HAP-1 (cell line): ENCODE data around the gene LIPC.
A peak's percentile ranks its signal among the peaks of the same experiment; 100 is the strongest.

Source experiments
- DNase-seq, 2 experiments: peaks; one replicate each; pipeline ENCODE4 v3.0.0-alpha.2; 2016 to 2020; ENCODE audit warnings: low spot score in 2 of 2
- H3K27me3 ChIP-seq: fragments of 250-450 bp; sonication (Bioruptor Pico); 2 replicates; pipeline ENCODE4 v1.5.1; 2020; ENCODE audit warnings: low read depth, mild to moderate bottlenecking, moderate library complexity
- H3K36me3 ChIP-seq: fragments of 250-450 bp; sonication (Bioruptor Pico); replicated peaks from 2 replicates; pipeline ENCODE4 v1.5.1; 2020; ENCODE audit warnings: mild to moderate bottlenecking
- H3K4me1 ChIP-seq: fragments of 250-450 bp; sonication (Bioruptor Pico); 2 replicates; pipeline ENCODE4 v1.5.1; 2020; ENCODE audit warnings: mild to moderate bottlenecking
- H3K4me3 ChIP-seq: fragments of 250-450 bp; sonication (Bioruptor Pico); 2 replicates; pipeline ENCODE4 v1.5.1; 2020; ENCODE audit warnings: mild to moderate bottlenecking, moderate library complexity
- H3K9me3 ChIP-seq: fragments of 250-450 bp; sonication (Bioruptor Pico); 2 replicates; pipeline ENCODE4 v1.5.1; 2020; ENCODE audit warnings: mild to moderate bottlenecking, moderate library complexity
- in situ Hi-C: fragments of 300-500 bp; cut with MboI; formaldehyde crosslinking; loops from 3 replicates; pipeline ENCODE4 v1.14.3; 2020; ENCODE audit warnings: low sequenced_read_pairs, inconsistent platforms, mixed read lengths

The LIPC gene

GRCh38 chr15:58433597-58434333, 2.0 kb downstream of the LIPC start:
- Histone ChIP-seq H3K4me1 (no peaks in the 10 kb centered on the region), H3K27me3 (0 out of 2 replicates have a peak, but pooled peaks cover 2% of the 10 kb centered on the region), H3K36me3 (no peaks in the 10 kb centered on the region), H3K4me3 (no peak overlapping the region), H3K9me3 (no peaks in the 10 kb centered on the region)
- no peak for DNase-seq
- in situ Hi-C loops, result no loop called here

GRCh38 chr15:58434334-58434875, 2.6 kb downstream of the LIPC start:
- no peak overlapping the region for H3K4me3 ChIP-seq
- no peaks in the 10 kb centered on the region for H3K4me1 ChIP-seq
- no peaks in the 10 kb centered on the region for H3K36me3 ChIP-seq
- DNase-seq, result no peak
- in situ Hi-C loops, result no loop called here
- 0 out of 2 replicates have a peak, but pooled peaks cover 2% of the 10 kb centered on the region for H3K27me3 ChIP-seq
- no peaks in the 10 kb centered on the region for H3K9me3 ChIP-seq

DNA sequence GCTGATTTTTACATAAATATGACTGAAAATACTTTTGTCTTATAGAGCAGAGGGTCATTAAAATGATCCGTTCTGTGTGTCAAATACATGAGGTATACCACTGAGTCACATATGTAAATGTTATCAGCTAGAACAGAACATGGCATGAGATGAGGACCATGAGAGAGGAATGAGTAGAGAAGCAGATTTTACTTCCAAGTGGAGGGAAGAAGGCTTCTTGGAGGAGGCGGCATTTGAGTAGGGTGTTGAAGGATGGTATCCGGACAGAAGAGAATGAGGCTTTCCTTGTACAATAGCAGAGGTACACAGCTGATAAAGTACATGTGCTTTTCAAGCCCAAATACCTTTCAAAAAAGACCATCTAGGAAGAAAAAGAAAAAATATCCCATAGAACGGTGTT, 4.8 kb downstream of the LIPC start:
- Histone ChIP-seq H3K27me3 (0 out of 2 replicates have a peak, but pooled peaks cover 2% of the 10 kb centered on the region), H3K9me3 (no peaks in the 10 kb centered on the region), H3K36me3 (no peaks in the 10 kb centered on the region), H3K4me3 (no peak overlapping the region), H3K4me1 (no peaks in the 10 kb centered on the region)
- in situ Hi-C loops, result no loop called here
- no peak for DNase-seq

GRCh38 chr15:58437531-58438105, 5.8 kb downstream of the LIPC start:
- in situ Hi-C loops, result no loop called here
- H3K4me1 ChIP-seq, result no peaks in the 10 kb centered on the region

DNA sequence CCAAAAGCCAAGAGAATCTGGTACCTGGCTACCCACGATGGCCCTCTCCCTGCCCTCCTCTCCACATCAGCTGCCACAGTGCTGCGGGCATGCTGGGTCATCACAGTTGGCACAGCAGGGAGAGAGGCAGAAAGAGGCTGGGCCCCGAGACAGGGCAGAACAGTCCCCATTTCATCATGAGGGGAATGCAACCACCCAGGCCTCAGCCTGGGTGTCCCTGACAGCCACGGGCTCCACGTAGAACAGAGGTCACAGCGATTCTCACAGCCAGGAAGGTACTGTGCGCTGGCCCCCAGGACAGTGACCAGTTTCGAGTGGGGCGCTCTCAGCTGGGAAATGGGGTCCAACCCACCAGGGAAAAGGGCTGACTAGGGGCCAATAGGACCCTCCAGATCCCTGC, 6.3 kb downstream of the LIPC start:
- H3K4me3 ChIP-seq, result no peak overlapping the region
- no peaks in the 10 kb centered on the region for H3K9me3 ChIP-seq
- in situ Hi-C loops, result no loop called here
- no peaks in the 10 kb centered on the region for H3K36me3 ChIP-seq
- no peak for DNase-seq
- no peaks in the 10 kb centered on the region for H3K4me1 ChIP-seq
- H3K27me3 ChIP-seq, result no peaks in the 10 kb centered on the region

More at GRCh38 chr15:58437531-58438105, 5.8 kb downstream of the LIPC start:
- Histone ChIP-seq H3K4me3 (no peak overlapping the region), H3K27me3 (no peaks in the 10 kb centered on the region), H3K36me3 (no peaks in the 10 kb centered on the region), H3K9me3 (no peaks in the 10 kb centered on the region)
- DNase-seq, result no peak

DNA sequence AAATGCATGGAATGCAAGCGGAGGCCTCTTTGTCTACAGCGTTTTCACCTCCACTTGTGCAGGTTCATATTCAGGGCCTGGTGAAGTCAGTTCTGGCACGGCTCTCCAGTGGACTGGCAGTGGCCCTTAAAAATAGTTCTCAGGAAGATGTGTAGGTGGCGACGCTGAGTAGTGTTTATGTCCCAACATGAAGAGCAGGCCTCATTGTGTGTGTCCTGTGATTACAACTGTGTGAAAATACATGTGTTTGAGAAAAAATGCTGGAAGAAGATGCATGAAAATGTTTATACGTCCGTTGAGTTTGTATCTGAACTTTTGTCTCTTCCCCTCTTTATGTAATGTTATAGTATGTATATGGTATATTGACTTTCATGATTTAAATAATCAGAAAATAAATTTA, 7.2 kb downstream of the LIPC start:
- no peaks in the 10 kb centered on the region for H3K4me1 ChIP-seq
- in situ Hi-C loops, result no loop called here
- DNase-seq, result peak; percentile 32 to 66

GRCh38 chr15:58440158-58440910, 8.5 kb downstream of the LIPC start:
- H3K9me3 ChIP-seq, result no peaks in the 10 kb centered on the region
- H3K27me3 ChIP-seq, result no peaks in the 10 kb centered on the region
- DNase-seq, result no peak
- H3K4me3 ChIP-seq, result no peak overlapping the region
- in situ Hi-C loops, result no loop called here
- H3K36me3 ChIP-seq, result no peaks in the 10 kb centered on the region
- H3K4me1 ChIP-seq, result no peaks in the 10 kb centered on the region

More for the DNA sequence above, 7.2 kb downstream of the LIPC start:
- H3K4me3 ChIP-seq, result no peak overlapping the region
- no peaks in the 10 kb centered on the region for H3K27me3 ChIP-seq
- no peaks in the 10 kb centered on the region for H3K36me3 ChIP-seq
- H3K9me3 ChIP-seq, result no peaks in the 10 kb centered on the region

DNA sequence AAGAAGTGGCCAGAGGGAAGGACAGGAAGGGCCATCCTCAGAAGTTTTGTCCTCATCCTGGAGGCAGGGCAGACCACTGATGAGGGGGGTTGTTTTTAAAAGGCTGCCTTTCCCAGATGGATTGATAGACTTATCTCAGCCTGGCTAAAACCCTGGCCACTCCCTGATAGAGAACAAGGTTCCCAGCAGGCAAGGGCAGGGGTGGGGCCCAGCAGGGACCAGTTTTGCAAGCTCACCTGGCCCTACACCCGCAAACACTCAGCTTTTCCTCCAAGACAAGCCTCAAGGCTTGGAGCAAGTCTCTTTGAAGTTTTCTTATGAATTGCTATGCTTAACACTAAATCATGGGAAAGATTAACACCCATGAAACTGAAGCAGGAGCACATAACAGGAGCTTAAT, 9.1 kb downstream of the LIPC start:
- Histone ChIP-seq H3K4me1 (no peaks in the 10 kb centered on the region), H3K27me3 (no peaks in the 10 kb centered on the region), H3K9me3 (no peaks in the 10 kb centered on the region), H3K36me3 (no peaks in the 10 kb centered on the region), H3K4me3 (no peak overlapping the region)
- DNase-seq, result no peak
- in situ Hi-C loops, result no loop called here

DNA sequence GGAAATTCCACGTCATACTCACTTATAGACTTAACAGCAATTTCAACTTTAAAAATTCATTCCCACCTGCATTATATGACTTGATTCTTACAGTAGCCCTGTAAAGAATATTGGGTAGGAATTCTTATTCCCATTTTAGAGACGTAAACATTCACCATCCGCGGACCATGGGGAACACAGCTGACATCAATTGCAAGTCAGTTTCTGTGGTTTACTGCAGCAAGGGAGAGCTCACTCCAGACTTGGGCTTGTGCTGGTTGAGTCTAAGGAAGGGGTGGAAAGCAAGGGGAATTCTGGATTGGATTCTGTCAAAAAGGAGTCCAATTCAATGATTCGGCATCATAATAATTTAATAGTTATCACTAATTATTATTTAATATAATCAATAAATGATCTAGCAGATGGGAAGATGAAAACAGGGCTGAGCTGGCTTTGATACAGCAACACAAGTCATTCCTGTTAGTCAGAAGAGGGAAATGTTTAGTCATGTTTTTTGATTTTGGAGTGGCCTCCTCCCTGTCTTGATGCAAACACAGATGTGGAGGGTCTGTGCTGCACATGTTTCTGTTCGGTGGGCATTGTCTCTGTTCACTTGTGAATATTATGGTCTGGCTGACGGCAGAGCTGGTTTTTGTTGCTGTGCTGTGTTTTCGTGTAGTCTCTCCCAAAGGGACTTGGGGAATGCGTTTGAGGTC, 9.7 kb downstream of the LIPC start:
- Histone ChIP-seq H3K36me3 (no peaks in the 10 kb centered on the region), H3K4me1 (no peaks in the 10 kb centered on the region), H3K27me3 (no peaks in the 10 kb centered on the region), H3K4me3 (no peak overlapping the region), H3K9me3 (no peaks in the 10 kb centered on the region)
- in situ Hi-C loops, result no loop called here
- no peak for DNase-seq

DNA sequence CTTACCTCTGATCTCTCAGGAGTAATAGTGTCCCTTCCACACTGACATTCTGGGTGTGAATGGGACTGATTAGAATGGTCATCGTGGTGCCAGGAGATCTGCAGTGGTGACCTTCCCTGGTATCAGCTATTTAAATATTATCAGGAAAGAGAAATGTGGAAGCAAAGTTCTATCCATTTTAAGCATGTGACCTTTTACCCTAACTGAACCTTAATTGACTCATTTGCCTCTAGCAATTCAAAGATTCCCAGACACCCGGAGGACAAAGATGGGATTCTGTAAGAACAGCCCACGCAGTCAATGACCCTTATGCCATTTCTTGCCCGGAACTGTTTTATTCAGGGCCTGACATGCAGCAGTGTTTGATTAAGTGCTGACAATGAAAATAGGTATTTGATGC, 10.3 kb downstream of the LIPC start:
- no peaks in the 10 kb centered on the region for H3K4me1 ChIP-seq
- no peaks in the 10 kb centered on the region for H3K9me3 ChIP-seq
- no peak overlapping the region for H3K4me3 ChIP-seq
- no peak for DNase-seq
- no peaks in the 10 kb centered on the region for H3K27me3 ChIP-seq
- in situ Hi-C loops, result no loop called here
- H3K36me3 ChIP-seq, result no peaks in the 10 kb centered on the region

GRCh38 chr15:58443308-58443707, 11.5 kb downstream of the LIPC start:
- Histone ChIP-seq H3K4me3 (no peak overlapping the region), H3K27me3 (no peaks in the 10 kb centered on the region), H3K36me3 (no peaks in the 10 kb centered on the region), H3K4me1 (no peaks in the 10 kb centered on the region), H3K9me3 (no peaks in the 10 kb centered on the region)
- in situ Hi-C loops, result no loop called here
- DNase-seq, result no peak

DNA sequence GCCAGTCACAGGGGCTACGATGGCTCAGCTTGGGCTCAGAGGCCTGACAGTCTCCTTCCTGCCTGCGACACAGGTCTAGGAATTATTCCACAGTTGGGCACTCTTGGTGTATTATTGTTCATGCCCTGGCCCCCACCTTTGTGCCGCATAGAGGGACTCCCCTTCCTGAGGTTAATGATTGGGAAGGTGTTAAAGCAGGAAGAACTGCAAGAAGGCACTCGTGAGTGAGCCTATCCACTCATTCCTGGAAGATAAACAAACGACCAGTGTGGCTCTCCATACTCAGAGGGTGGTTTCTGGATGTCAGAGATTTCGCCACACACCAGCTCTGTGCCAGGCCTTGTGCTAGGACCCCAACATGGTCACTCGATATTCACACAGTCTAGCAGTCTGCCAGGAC, 12.3 kb downstream of the LIPC start:
- Histone ChIP-seq H3K4me1 (no peaks in the 10 kb centered on the region), H3K9me3 (no peaks in the 10 kb centered on the region), H3K27me3 (no peaks in the 10 kb centered on the region), H3K36me3 (no peaks in the 10 kb centered on the region), H3K4me3 (no peak overlapping the region)
- in situ Hi-C loops, result no loop called here
- no peak for DNase-seq

GRCh38 chr15:58444658-58445332, 13.0 kb downstream of the LIPC start:
- Histone ChIP-seq H3K4me1 (no peaks in the 10 kb centered on the region), H3K27me3 (no peaks in the 10 kb centered on the region), H3K4me3 (no peak overlapping the region), H3K9me3 (no peaks in the 10 kb centered on the region), H3K36me3 (no peaks in the 10 kb centered on the region)
- in situ Hi-C loops, result no loop called here
- DNase-seq, result no peak
